T1000 (cell line): Measurements from ENCODE around the gene C16orf90.
"Not testable (repeated sequence)": the region's sequence is repeated elsewhere in the genome, so short reads cannot be mapped to it uniquely, and the experiment has no call there.

Experiments used
- DNase-seq: peaks from one replicate; lab custom pipeline; 2025; ENCODE audit warnings: mixed read lengths; lab: John Stamatoyannopoulos, UW

C16orf90 gene

GRCh38 chr16:3482659-3483241 lies 12.5 kb downstream of the C16orf90 start:
- DNase-seq, result no peak

GRCh38 chr16:3481696-3482658 lies 13.3 kb downstream of the C16orf90 start:
- no peak for DNase-seq

- no peak for DNase-seq
Observed at GRCh38 chr16:3480901-3481695, 14.2 kb downstream of the C16orf90 start.

- no peak for DNase-seq
Observed at GRCh38 chr16:3479654-3480216, 15.6 kb downstream of the C16orf90 start.

- no peak for DNase-seq
Observed at GRCh38 chr16:3478242-3478925, 16.9 kb downstream of the C16orf90 start.

GRCh38 chr16:3476409-3476808 lies 18.9 kb downstream of the C16orf90 start:
- DNase-seq, result no peak

- no peak for DNase-seq
Observed at GRCh38 chr16:3475604-3476375, 19.5 kb downstream of the C16orf90 start.

GRCh38 chr16:3474870-3475269 lies 20.4 kb downstream of the C16orf90 start:
- not testable (repeated sequence) for DNase-seq

- no peak for DNase-seq
Observed at GRCh38 chr16:3474136-3474779, 21.0 kb downstream of the C16orf90 start.

GRCh38 chr16:3473596-3473943 lies 21.7 kb downstream of the C16orf90 start:
- DNase-seq, result not testable (repeated sequence)

GRCh38 chr16:3472878-3473595 lies 22.3 kb downstream of the C16orf90 start:
- DNase-seq, result no peak

GRCh38 chr16:3471518-3472176 lies 23.6 kb downstream of the C16orf90 start:
- DNase-seq, result no peak

GRCh38 chr16:3470723-3471122 lies 24.6 kb downstream of the C16orf90 start:
- DNase-seq, result no peak

- DNase-seq, result no peak
Observed at GRCh38 chr16:3469736-3470135, 25.6 kb downstream of the C16orf90 start.

- no peak for DNase-seq
Observed at GRCh38 chr16:3468501-3468900, 26.8 kb downstream of the C16orf90 start.

- no peak for DNase-seq
Observed at GRCh38 chr16:3467921-3468320, 27.4 kb downstream of the C16orf90 start.

GRCh38 chr16:3467182-3467581 lies 28.1 kb downstream of the C16orf90 start:
- no peak for DNase-seq

GRCh38 chr16:3465911-3466584 lies 29.2 kb downstream of the C16orf90 start:
- DNase-seq, result no peak

GRCh38 chr16:3465301-3465700 lies 30.0 kb downstream of the C16orf90 start:
- no peak for DNase-seq
